GM18526 (cell line): ENCODE data around the gene CD44.

Experiments
- POLR2A ChIP-seq: IDR thresholded peaks from 3 replicates; pipeline ENCODE4 v1.6.1; 2011; ENCODE audit not compliant: insufficient read length; ENCODE audit errors: extremely low read depth

Gene CD44

GRCh38 chr11:35192347-35192746, 53.4 kb downstream of the CD44 start:
- TF ChIP-seq POLR2A, result no peak

GRCh38 chr11:35193767-35194166, 54.8 kb downstream of the CD44 start:
- no peak for TF ChIP-seq POLR2A

GRCh38 chr11:35197292-35197691, 58.3 kb downstream of the CD44 start:
- no peak for TF ChIP-seq POLR2A

- TF ChIP-seq POLR2A, result no peak
These were observed 61.9 kb downstream of the CD44 start for GRCh38 chr11:35200811-35201341.

- no peak for TF ChIP-seq POLR2A
These were observed 65.6 kb downstream of the CD44 start for GRCh38 chr11:35204614-35205013.

- no peak for TF ChIP-seq POLR2A
These were observed 67.6 kb downstream of the CD44 start for GRCh38 chr11:35206616-35207015.

GRCh38 chr11:35207471-35208403, 68.8 kb downstream of the CD44 start:
- TF ChIP-seq POLR2A, result no peak

- no peak for TF ChIP-seq POLR2A
These were observed 69.8 kb downstream of the CD44 start for GRCh38 chr11:35208795-35209194.

- TF ChIP-seq POLR2A, result no peak
These were observed 72.0 kb downstream of the CD44 start for GRCh38 chr11:35210876-35211546.

- TF ChIP-seq POLR2A, result no peak
These were observed 73.0 kb downstream of the CD44 start for GRCh38 chr11:35211952-35212351.

- no peak for TF ChIP-seq POLR2A
These were observed 75.3 kb downstream of the CD44 start for GRCh38 chr11:35214226-35214770.

- no peak for TF ChIP-seq POLR2A
These were observed 75.8 kb downstream of the CD44 start for GRCh38 chr11:35214792-35215193.

- TF ChIP-seq POLR2A, result no peak
These were observed 77.0 kb downstream of the CD44 start for GRCh38 chr11:35215945-35216344.

- TF ChIP-seq POLR2A, result no peak
These were observed 78.1 kb downstream of the CD44 start for GRCh38 chr11:35216962-35217678.

GRCh38 chr11:35218956-35219355, 80.0 kb downstream of the CD44 start:
- TF ChIP-seq POLR2A, result no peak
